ENCODE data around the gene EFNA5. TPM values are rescaled to one million over a fixed set of nuclear protein-coding genes. Genes with fewer than 3 reads are reported as not detected.

EFNA5 gene
- total RNA-seq, 1 experiment from 2014 or later: 0.22 TPM

DNA sequence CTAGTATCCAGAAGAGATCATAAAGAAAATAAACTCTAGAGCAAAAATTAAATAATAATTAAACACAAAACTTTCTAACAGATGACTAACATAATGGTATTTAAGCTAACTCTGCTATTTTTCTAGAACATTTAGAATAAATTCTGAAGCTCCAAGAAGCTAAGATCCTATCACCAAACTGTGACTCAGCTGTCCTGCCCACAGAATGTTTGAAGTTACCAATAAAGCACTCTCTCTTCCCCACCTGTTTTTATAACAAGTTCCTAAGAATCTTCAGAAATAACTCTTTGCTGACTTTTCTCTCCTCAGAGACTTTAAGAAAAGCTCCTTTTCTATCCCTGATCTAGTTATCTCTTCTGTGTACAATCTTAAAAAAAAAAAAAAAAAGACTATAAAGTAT lies 6.0 kb upstream of the EFNA5 start (continued):
- TF ChIP-seq EZH2phosphoT487 (IDR thresholded peaks at IDR 0.05; ENCODE audit: borderline replicate concordance): no peak
- no peak for TF ChIP-seq CTCF (IDR thresholded peaks at IDR 0.05 in 2 of 3, conservative IDR thresholded peaks at IDR 0.05 in 1 of 3; ENCODE audit: borderline replicate concordance in 1 of 3, insufficient read depth in 1 of 3, low read depth in 2 of 3, low read length in 2 of 3)

DNA sequence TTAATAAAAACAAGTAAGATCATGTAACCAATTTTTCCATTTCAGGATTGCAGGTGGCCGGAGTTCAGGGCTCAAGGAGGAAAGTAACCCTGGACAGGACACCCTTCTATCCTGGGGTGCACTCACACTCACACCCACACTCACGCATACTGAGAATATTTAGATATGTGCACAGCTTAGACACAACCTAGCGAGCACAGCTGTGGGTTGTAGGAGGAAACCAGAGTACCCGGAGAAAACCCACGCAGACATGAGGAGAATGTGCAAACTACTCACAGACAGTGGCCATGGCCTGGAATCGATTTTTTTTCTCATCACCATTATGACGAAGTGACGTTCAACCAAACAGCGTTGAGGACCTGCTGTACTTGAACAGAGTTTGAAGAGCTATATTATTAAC lies 4.5 kb upstream of the EFNA5 start:
- no peak overlapping the region for H3K4me2 ChIP-seq (ENCODE audit: low read length)

More for the DNA sequence above, 4.5 kb upstream of the EFNA5 start:
- no TSS peak for BruUV-seq (replicated peaks)
- intact Hi-C loops (cut with micrococcal nuclease): loop anchor here (10.0 kb wide), 3 partner anchors 430 to 1410 kb away; no protein-coding TSS in a partner anchor
- no peaks in the 10 kb centered on the region for H4K20me1 ChIP-seq (ENCODE audit: insufficient read depth)
- TF ChIP-seq POLR2A (IDR thresholded peaks at IDR 0.05; ENCODE audit: borderline replicate concordance, extremely low read depth, insufficient read depth, insufficient read length) (no peak), ZNF274 (IDR thresholded peaks at IDR 0.05; ENCODE audit: low read depth, low read length) (no peak), ATF3 (IDR thresholded peaks at IDR 0.05) (no peak), FOSL1 (IDR thresholded peaks at IDR 0.05; ENCODE audit: low read depth) (no peak), REST (IDR thresholded peaks at IDR 0.05; ENCODE audit: low read depth) (no peak), SP1 (IDR thresholded peaks at IDR 0.05; ENCODE audit: low read depth) (no peak)
- TF ChIP-seq, protein P1, sequence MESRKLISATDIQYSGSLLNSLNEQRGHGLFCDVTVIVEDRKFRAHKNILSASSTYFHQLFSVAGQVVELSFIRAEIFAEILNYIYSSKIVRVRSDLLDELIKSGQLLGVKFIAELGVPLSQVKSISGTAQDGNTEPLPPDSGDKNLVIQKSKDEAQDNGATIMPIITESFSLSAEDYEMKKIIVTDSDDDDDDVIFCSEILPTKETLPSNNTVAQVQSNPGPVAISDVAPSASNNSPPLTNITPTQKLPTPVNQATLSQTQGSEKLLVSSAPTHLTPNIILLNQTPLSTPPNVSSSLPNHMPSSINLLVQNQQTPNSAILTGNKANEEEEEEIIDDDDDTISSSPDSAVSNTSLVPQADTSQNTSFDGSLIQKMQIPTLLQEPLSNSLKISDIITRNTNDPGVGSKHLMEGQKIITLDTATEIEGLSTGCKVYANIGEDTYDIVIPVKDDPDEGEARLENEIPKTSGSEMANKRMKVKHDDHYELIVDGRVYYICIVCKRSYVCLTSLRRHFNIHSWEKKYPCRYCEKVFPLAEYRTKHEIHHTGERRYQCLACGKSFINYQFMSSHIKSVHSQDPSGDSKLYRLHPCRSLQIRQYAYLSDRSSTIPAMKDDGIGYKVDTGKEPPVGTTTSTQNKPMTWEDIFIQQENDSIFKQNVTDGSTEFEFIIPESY (IDR thresholded peaks at IDR 0.05; ENCODE audit: extremely low read depth, insufficient replicate concordance, low read length): no peak
- ATAC-seq (no peak), DNase-seq (ENCODE audit: low read depth, low spot score) (no peak)
- H3K36me3 ChIP-seq (ENCODE audit: control insufficient read depth in 1 of 2, insufficient read depth in 2 of 2, low read length in 2 of 2): no peaks in the 10 kb centered on the region
- no peak overlapping the region for H3K4me3 ChIP-seq (replicated peaks in 1 of 2; ENCODE audit: low read depth in 1 of 2, low read length in 2 of 2)
- H2AFZ ChIP-seq (ENCODE audit: low read depth, low read length, poor library complexity, severe bottlenecking): no peak overlapping the region
- CTCF ChIA-PET: no interaction called here
- RAD21 ChIA-PET (ENCODE audit: low non-redundant PET in 1 of 2, low total read pairs in 2 of 2, uncharacterized antibody in 2 of 2, unreplicated experiment in 2 of 2): interaction anchor here in 1 of 2 experiments (1.4 kb wide), 1 partner anchor 15 kb away, joined by 3 read pairs; no protein-coding TSS in a partner anchor
- H3K9me3 ChIP-seq (ENCODE audit: control insufficient read depth in 1 of 2, insufficient read depth in 1 of 2, low read depth in 1 of 2, low read length in 2 of 2): no peaks in the 10 kb centered on the region
- H3K27ac ChIP-seq (ENCODE audit: low read depth, low read length): no peak overlapping the region
- H3K27me3 ChIP-seq (ENCODE audit: insufficient read depth, low read length): no peaks in the 10 kb centered on the region
- H3K9ac ChIP-seq (ENCODE audit: low read length): no peak overlapping the region
- H3K9me2 ChIP-seq (ENCODE audit: insufficient read depth): no peaks in the 10 kb centered on the region
- H3K4me1 ChIP-seq (ENCODE audit: control insufficient read depth in 1 of 2, insufficient read depth in 2 of 2, low read length in 2 of 2): peaks cover 3 to 32% of the 10 kb centered on the region in 2 experiments; a peak in 3 of 4 replicates
- POLR2A ChIA-PET: no interaction called here
- no peaks in the 10 kb centered on the region for H3K79me2 ChIP-seq (ENCODE audit: insufficient read depth, low read length)
